ENCODE results near the gene EGFL7.
A peak's percentile ranks its signal among the peaks of the same experiment; 100 is the strongest.

EGFL7 gene

GRCh38 chr9:136654820-136655535, 7.7 kb upstream of the EGFL7 start:
- no peak for TF ChIP-seq ZBTB21 (tag by site-specific recombination; IDR thresholded peaks at IDR 0.05)
- TF ChIP-seq MZF1 (tag by site-specific recombination; IDR thresholded peaks at IDR 0.05; ENCODE audit: borderline replicate concordance): no peak
- no peak for TF ChIP-seq ZBTB17 (tag by site-specific recombination; IDR thresholded peaks at IDR 0.05)
- no peak for TF ChIP-seq ZNF155 (tag by site-specific recombination; IDR thresholded peaks at IDR 0.05)
- TF ChIP-seq ZNF561 (tag by site-specific recombination; IDR thresholded peaks at IDR 0.05; ENCODE audit: borderline replicate concordance): no peak
- no peak for TF ChIP-seq ZSCAN18 (tag by site-specific recombination; IDR thresholded peaks at IDR 0.05)
- no peak for TF ChIP-seq ELK4 (IDR thresholded peaks at IDR 0.05; ENCODE audit: borderline replicate concordance, low read depth, low read length)
- TF ChIP-seq YY1 (tag by site-specific recombination; IDR thresholded peaks at IDR 0.05): no peak
- TF ChIP-seq ZNF391 (tag by site-specific recombination; IDR thresholded peaks at IDR 0.05; ENCODE audit: borderline replicate concordance, low read depth): no peak
- TF ChIP-seq ZNF404 (tag by site-specific recombination; IDR thresholded peaks at IDR 0.05): no peak
- TF ChIP-seq ZNF140 (tag by site-specific recombination; IDR thresholded peaks at IDR 0.05): no peak
- TF ChIP-seq ZBTB10 (tag by site-specific recombination; IDR thresholded peaks at IDR 0.05): no peak
- TF ChIP-seq KLF10 (tag by site-specific recombination; IDR thresholded peaks at IDR 0.05): no peak
- no peak for TF ChIP-seq BCL6B (tag by site-specific recombination; IDR thresholded peaks at IDR 0.05)
- no peak for TF ChIP-seq ZNF843 (tag by site-specific recombination; IDR thresholded peaks at IDR 0.05)
- TF ChIP-seq HOXA7 (CRISPR knock-in tag; IDR thresholded peaks at IDR 0.05; ENCODE audit: borderline replicate concordance): no peak
- no peak; the same call in 1 of the 2 replicates for TF ChIP-seq ZNF600 (tag by site-specific recombination; IDR thresholded peaks at IDR 0.05)
- ChIA-PET CTCF (no interaction called here), POLR2A (no interaction called here)
- H3K36me3 ChIP-seq (ENCODE audit: control insufficient read depth in 2 of 2, insufficient read depth in 1 of 2, low read length in 2 of 2): no peaks in the 10 kb centered on the region; a peak in 1 of 3 replicates
- H3K4me1 ChIP-seq (ENCODE audit: control insufficient read depth, insufficient read depth, low read length): no peaks in the 10 kb centered on the region
- no peak overlapping the region for H3K27ac ChIP-seq (ENCODE audit: extremely low read depth, low read depth, low read length)
- no peak overlapping the region for H3K4me3 ChIP-seq (ENCODE audit: low read depth, low read length)
- H3K9me3 ChIP-seq (ENCODE audit: control insufficient read depth, insufficient read depth, low read depth, low read length): no peaks in the 10 kb centered on the region

- Histone ChIP-seq H3K27ac (ENCODE audit: extremely low read depth, low read depth, low read length) (no peak overlapping the region), H3K4me1 (ENCODE audit: control insufficient read depth, insufficient read depth, low read length) (no peaks in the 10 kb centered on the region), H3K4me3 (ENCODE audit: low read depth, low read length) (no peak overlapping the region), H3K9me3 (ENCODE audit: control insufficient read depth, insufficient read depth, low read depth, low read length) (no peaks in the 10 kb centered on the region), H3K36me3 (ENCODE audit: control insufficient read depth in 2 of 2, insufficient read depth in 1 of 2, low read length in 2 of 2) (no peaks in the 10 kb centered on the region; a peak in 1 of 3 replicates)
- ChIA-PET POLR2A (interaction anchor here (0.6 kb wide), 1 partner anchor 293 kb away, joined by 3 read pairs; no protein-coding TSS in a partner anchor), CTCF (no interaction called here)
- TF ChIP-seq ZBTB48 (tag by site-specific recombination; IDR thresholded peaks at IDR 0.05): 0 out of 2 replicates have a peak, but pooled peaks have one; percentile 14
- TF ChIP-seq ZNF776 (tag by site-specific recombination; IDR thresholded peaks at IDR 0.05; ENCODE audit: borderline replicate concordance): no peak
- TF ChIP-seq ZNF571 (tag by site-specific recombination; IDR thresholded peaks at IDR 0.05): no peak
- no peak for TF ChIP-seq ZNF514 (tag by site-specific recombination; IDR thresholded peaks at IDR 0.05)
- no peak for TF ChIP-seq MZF1 (tag by site-specific recombination; IDR thresholded peaks at IDR 0.05; ENCODE audit: borderline replicate concordance)
- TF ChIP-seq ZNF747 (tag by site-specific recombination; IDR thresholded peaks at IDR 0.05): no peak
- TF ChIP-seq ZNF394 (tag by site-specific recombination; IDR thresholded peaks at IDR 0.05; ENCODE audit: borderline replicate concordance): no peak
- no peak for TF ChIP-seq GLIS2 (tag by site-specific recombination; IDR thresholded peaks at IDR 0.05)
- TF ChIP-seq HIC1 (tag by site-specific recombination; IDR thresholded peaks at IDR 0.05): 0 out of 2 replicates have a peak, but pooled peaks have one; percentile 21
- no peak for TF ChIP-seq ZNF266 (tag by site-specific recombination; IDR thresholded peaks at IDR 0.05; ENCODE audit: low read depth)
Measured at GRCh38 chr9:136655536-136656182, 7.1 kb upstream of the EGFL7 start.

All from HEK293 (cell line).